OCI-LY1 (cell line): Measurements from ENCODE around the gene TRIM10.

Experiments used
- H2AFZ ChIP-seq: fragments of 200-600 bp; sonication (generic), shearing (Covaris generic); 2 replicates; pipeline ENCODE4 v1.6.0; 2014; ENCODE audit warnings: antibody characterized with exemption, mild to moderate bottlenecking, low read length
- H3F3A ChIP-seq: fragments of 200-600 bp; sonication (generic), shearing (Covaris generic); 2 replicates; pipeline ENCODE4 v1.6.0; 2014; ENCODE audit warnings: mild to moderate bottlenecking, antibody characterized with exemption, low read length, moderate library complexity; ENCODE audit not compliant: insufficient read depth
- H3K27ac ChIP-seq: fragments of 200-600 bp; sonication (generic); 2 replicates; pipeline ENCODE4 v1.5.1; 2014; ENCODE audit warnings: low read length, mixed run types, mild to moderate bottlenecking, low read depth; ENCODE audit not compliant: poor library complexity, severe bottlenecking
- H3K27me3 ChIP-seq: fragments of 200-600 bp; sonication (generic); 2 replicates; pipeline ENCODE4 v1.6.0; 2014; ENCODE audit warnings: antibody characterized with exemption, mild to moderate bottlenecking, low read length, moderate library complexity; ENCODE audit not compliant: insufficient read depth
- H3K36me3 ChIP-seq: fragments of 200-600 bp; sonication (generic); 2 replicates; pipeline ENCODE4 v1.6.1; 2014; ENCODE audit warnings: mild to moderate bottlenecking, antibody characterized with exemption, low read length, moderate library complexity, mixed read lengths; ENCODE audit not compliant: insufficient read depth
- H3K4me1 ChIP-seq: fragments of 200-600 bp; sonication (generic); 2 replicates; pipeline ENCODE4 v1.5.1; 2014; ENCODE audit warnings: mild to moderate bottlenecking, low read length, moderate library complexity; ENCODE audit not compliant: insufficient read depth, severe bottlenecking
- H3K4me2 ChIP-seq: fragments of 200-600 bp; sonication (generic), shearing (Covaris generic); 2 replicates; pipeline ENCODE4 v1.6.1; 2014; ENCODE audit warnings: low read length
- H3K4me3 ChIP-seq: fragments of 200-600 bp; sonication (generic); 2 replicates; pipeline ENCODE4 v1.5.1; 2014; ENCODE audit warnings: low read length, low read depth, mild to moderate bottlenecking, mixed read lengths; ENCODE audit not compliant: poor library complexity, severe bottlenecking
- H3K79me2 ChIP-seq: fragments of 200-600 bp; shearing (Covaris generic); 2 replicates; pipeline ENCODE4 v1.6.1; 2016; ENCODE audit warnings: mixed run types, low read length, mixed read lengths; ENCODE audit not compliant: insufficient read depth
- H3K9ac ChIP-seq: fragments of 200-600 bp; sonication (generic), shearing (Covaris generic); 2 replicates; pipeline ENCODE4 v1.6.1; 2014; ENCODE audit warnings: mild to moderate bottlenecking, low read length, mixed read lengths
- H3K9me2 ChIP-seq: fragments of 200-600 bp; sonication (generic), shearing (Covaris generic); 2 replicates; pipeline ENCODE4 v1.6.1; 2014; ENCODE audit warnings: low read depth, mild to moderate bottlenecking, low read length, mixed read lengths
- H3K9me3 ChIP-seq: fragments of 200-600 bp; shearing (Covaris generic); 2 replicates; pipeline ENCODE4 v1.6.1; 2014; ENCODE audit warnings: low read length, mixed read lengths
- H4K20me1 ChIP-seq: fragments of 200-600 bp; sonication (generic), shearing (Covaris generic); 2 replicates; pipeline ENCODE4 v1.6.0; 2016; ENCODE audit warnings: mild to moderate bottlenecking, low read length; ENCODE audit not compliant: insufficient read depth
- CTCF ChIP-seq: fragments of 200-600 bp; sonication (generic), shearing (Covaris generic); IDR thresholded peaks from 2 replicates; pipeline ENCODE4 v1.5.1; 2017; ENCODE audit warnings: mild to moderate bottlenecking, antibody characterized with exemption, low read length, moderate library complexity, mixed read lengths
- EZH2 ChIP-seq: fragments of 200-600 bp; sonication (generic), shearing (Covaris generic); IDR thresholded peaks from 2 replicates; pipeline ENCODE4 v1.8.0; 2017; ENCODE audit warnings: borderline replicate concordance, mixed run types, mild to moderate bottlenecking, antibody characterized with exemption, low read length, moderate library complexity, mixed read lengths

Gene TRIM10

GRCh38 chr6:30129265-30130178, 31.5 kb downstream of the TRIM10 start:
- Histone ChIP-seq H3K9me3 (no peaks in the 10 kb centered on the region), H3K27me3 (peaks cover 5% of the 10 kb centered on the region; the same call in 1 of the 2 replicates), H3F3A (no peaks in the 10 kb centered on the region), H2AFZ (no peak overlapping the region), H3K4me2 (no peak overlapping the region), H4K20me1 (no peaks in the 10 kb centered on the region), H3K79me2 (no peaks in the 10 kb centered on the region), H3K4me3 (no peak overlapping the region), H3K4me1 (peaks cover 4% of the 10 kb centered on the region), H3K36me3 (no peaks in the 10 kb centered on the region), H3K27ac (no peak overlapping the region), H3K9ac (no peak overlapping the region), H3K9me2 (no peaks in the 10 kb centered on the region)
- TF ChIP-seq CTCF: no peak
- TF ChIP-seq EZH2: no peak

- Histone ChIP-seq H3K4me3 (no peak overlapping the region), H3K36me3 (no peaks in the 10 kb centered on the region), H3K9me2 (no peaks in the 10 kb centered on the region), H3F3A (no peaks in the 10 kb centered on the region), H2AFZ (no peak overlapping the region), H3K27me3 (peaks cover 5% of the 10 kb centered on the region; the same call in 1 of the 2 replicates), H3K9ac (no peak overlapping the region), H3K4me2 (no peak overlapping the region), H3K27ac (no peak overlapping the region), H4K20me1 (no peaks in the 10 kb centered on the region), H3K4me1 (peaks cover 4% of the 10 kb centered on the region), H3K79me2 (no peaks in the 10 kb centered on the region), H3K9me3 (no peaks in the 10 kb centered on the region)
- TF ChIP-seq CTCF (no peak), EZH2 (no peak)
Measured at GRCh38 chr6:30127238-30128093, 33.5 kb downstream of the TRIM10 start.

- Histone ChIP-seq H3K4me1 (no peaks in the 10 kb centered on the region), H3K4me2 (no peak overlapping the region), H3K9me3 (no peaks in the 10 kb centered on the region), H3K79me2 (no peaks in the 10 kb centered on the region), H3K27me3 (no peaks in the 10 kb centered on the region; the same call in 1 of the 2 replicates), H3K9me2 (no peaks in the 10 kb centered on the region), H3K36me3 (no peaks in the 10 kb centered on the region), H3F3A (no peaks in the 10 kb centered on the region), H3K27ac (no peak overlapping the region), H4K20me1 (no peaks in the 10 kb centered on the region), H3K9ac (no peak overlapping the region), H2AFZ (no peak overlapping the region), H3K4me3 (no peak overlapping the region)
- TF ChIP-seq EZH2 (no peak), CTCF (no peak)
Measured at GRCh38 chr6:30122515-30122914, 38.5 kb downstream of the TRIM10 start.
